ENCODE measurements around the gene PERM1.

Gene PERM1

GRCh38 chr1:941015-941587 lies 40.8 kb downstream of the PERM1 start:
- no peak overlapping the region; a peak in 1 of 22 replicates for H3K27ac ChIP-seq
- TF ChIP-seq Cebpa-rat (IDR thresholded peaks at IDR 0.05): no peak
- H3K9ac ChIP-seq: peak overlapping the region; percentile 3 to 62 (median 38); a peak in 14 of 22 replicates
- peaks cover 17 to 29% (median 25%) of the 10 kb centered on the region in 11 experiments for H3K36me3 ChIP-seq
- H4K20me1 ChIP-seq: peaks cover 14 to 97% (median 86%) of the 10 kb centered on the region in 11 experiments; a peak in 21 of 22 replicates
- no peaks in the 10 kb centered on the region for H3K9me3 ChIP-seq (replicated peaks in 1 of 11)
- H3K4me1 ChIP-seq: peaks cover 32 to 86% (median 76%) of the 10 kb centered on the region in 10 experiments; a peak in 19 of 20 replicates
- peak overlapping the region; percentile 85 to 98 (median 92) for H3K4me2 ChIP-seq
- peaks cover 75 to 97% (median 85%) of the 10 kb centered on the region in 11 experiments for H3K27me3 ChIP-seq
- H3K4me3 ChIP-seq: peak overlapping the region; percentile 43 to 67 (median 56)

- Histone ChIP-seq H3K27me3 (peaks cover 82 to 98% (median 93%) of the 10 kb centered on the region in 11 experiments), H3K36me3 (peaks cover 9 to 22% (median 18%) of the 10 kb centered on the region in 11 experiments; a peak in 19 of 22 replicates), H3K27ac (no peak overlapping the region), H4K20me1 (peaks cover 14 to 97% (median 86%) of the 10 kb centered on the region in 11 experiments; a peak in 21 of 22 replicates), H3K4me2 (peak overlapping the region; percentile 85 to 98 (median 92)), H3K9ac (peak overlapping the region in 9 of 11 experiments; percentile 22 to 64 (median 48); a peak in 15 of 22 replicates), H3K4me3 (peak overlapping the region; percentile 43 to 67 (median 56)), H3K9me3 (replicated peaks in 1 of 11) (no peaks in the 10 kb centered on the region), H3K4me1 (peaks cover 32 to 86% (median 76%) of the 10 kb centered on the region in 10 experiments; a peak in 19 of 20 replicates)
- no peak for TF ChIP-seq Cebpa-rat (IDR thresholded peaks at IDR 0.05)
Observed at GRCh38 chr1:940107-941014, 41.5 kb downstream of the PERM1 start.

- H3K4me3 ChIP-seq: peak overlapping the region; percentile 43 to 67 (median 56); a peak in 19 of 20 replicates
- H3K9me3 ChIP-seq (replicated peaks in 1 of 11): no peaks in the 10 kb centered on the region
- peaks cover 2 to 14% (median 10%) of the 10 kb centered on the region in 11 experiments; a peak in 18 of 22 replicates for H3K36me3 ChIP-seq
- peak overlapping the region; percentile 85 to 98 (median 92) for H3K4me2 ChIP-seq
- H3K9ac ChIP-seq: peak overlapping the region in 4 of 11 experiments; percentile 37 to 64 (median 52); a peak in 5 of 22 replicates
- H3K27me3 ChIP-seq: peaks cover 88 to 97% (median 95%) of the 10 kb centered on the region in 11 experiments
- H3K27ac ChIP-seq: no peak overlapping the region
- H3K4me1 ChIP-seq: peaks cover 32 to 83% (median 73%) of the 10 kb centered on the region in 10 experiments; a peak in 19 of 20 replicates
- H4K20me1 ChIP-seq: peaks cover 8 to 96% (median 83%) of the 10 kb centered on the region in 11 experiments; a peak in 21 of 22 replicates
- TF ChIP-seq Cebpa-rat (IDR thresholded peaks at IDR 0.05): no peak
Observed at GRCh38 chr1:939511-940106, 42.3 kb downstream of the PERM1 start.

GRCh38 chr1:938711-939489 lies 43.0 kb downstream of the PERM1 start:
- TF ChIP-seq Cebpa-rat (IDR thresholded peaks at IDR 0.05): no peak
- peaks cover 81 to 90% (median 88%) of the 10 kb centered on the region in 11 experiments for H3K27me3 ChIP-seq
- peaks cover 0 to 7% (median 4%) of the 10 kb centered on the region in 11 experiments; a peak in 17 of 22 replicates for H3K36me3 ChIP-seq
- H3K9me3 ChIP-seq (replicated peaks in 1 of 11): no peaks in the 10 kb centered on the region
- peak overlapping the region in 1 of 10 experiments; percentile 67; a peak in 1 of 20 replicates for H3K4me3 ChIP-seq
- H3K4me1 ChIP-seq: peaks cover 32 to 76% (median 70%) of the 10 kb centered on the region in 10 experiments; a peak in 19 of 20 replicates
- H3K9ac ChIP-seq: peak overlapping the region in 1 of 11 experiments; percentile 9; a peak in 1 of 22 replicates
- H4K20me1 ChIP-seq: peaks cover 3 to 88% (median 76%) of the 10 kb centered on the region in 11 experiments; a peak in 20 of 22 replicates
- H3K4me2 ChIP-seq: peak overlapping the region in 9 of 11 experiments; percentile 85 to 98 (median 92); a peak in 19 of 22 replicates
- no peak overlapping the region for H3K27ac ChIP-seq

GRCh38 chr1:938088-938683 lies 43.7 kb downstream of the PERM1 start:
- Histone ChIP-seq H3K4me2 (peak overlapping the region in 9 of 11 experiments; percentile 85 to 98 (median 92); a peak in 16 of 22 replicates), H3K9ac (peak overlapping the region in 1 of 11 experiments; percentile 9; a peak in 2 of 22 replicates), H3K4me1 (peaks cover 32 to 78% (median 71%) of the 10 kb centered on the region in 10 experiments; a peak in 19 of 20 replicates), H3K36me3 (0 out of 22 replicates have a peak, but pooled peaks cover 0 to under 1% (median 0%) of the 10 kb centered on the region in 11 experiments), H3K4me3 (no peak overlapping the region), H4K20me1 (peaks cover 0 to 86% (median 73%) of the 10 kb centered on the region in 11 experiments; a peak in 20 of 22 replicates), H3K27me3 (peaks cover 80 to 90% (median 87%) of the 10 kb centered on the region in 11 experiments), H3K27ac (no peak overlapping the region), H3K9me3 (replicated peaks in 1 of 11) (no peaks in the 10 kb centered on the region)
- no peak for TF ChIP-seq Cebpa-rat (IDR thresholded peaks at IDR 0.05)

- Histone ChIP-seq H3K27me3 (peaks cover 79 to 90% (median 87%) of the 10 kb centered on the region in 11 experiments), H3K4me1 (peaks cover 27 to 78% (median 72%) of the 10 kb centered on the region in 10 experiments; a peak in 19 of 20 replicates), H3K9me3 (replicated peaks in 1 of 11) (no peaks in the 10 kb centered on the region), H3K4me2 (peak overlapping the region in 7 of 11 experiments; percentile 85 to 98 (median 94); a peak in 8 of 22 replicates), H3K27ac (no peak overlapping the region), H3K9ac (no peak overlapping the region), H3K4me3 (no peak overlapping the region), H4K20me1 (peaks cover 0 to 86% (median 73%) of the 10 kb centered on the region in 11 experiments; a peak in 19 of 22 replicates), H3K36me3 (no peaks in the 10 kb centered on the region)
- TF ChIP-seq Cebpa-rat (IDR thresholded peaks at IDR 0.05): no peak
Observed at GRCh38 chr1:937521-937920, 44.4 kb downstream of the PERM1 start.

Data from BLaER1 treated with 17β-estradiol and CSF1 and Interleukin-3, amounts not matched to agents 10 nM and 100 nM (cell line).